ENCODE results near the gene CACNA1B. TPM values are rescaled to one million over a fixed set of nuclear protein-coding genes. Genes with fewer than 3 reads are reported as not detected.

The CACNA1B gene
- polyA plus RNA-seq, 4 donors, result 0.11 to 0.56 (median 0.28) TPM

DNA sequence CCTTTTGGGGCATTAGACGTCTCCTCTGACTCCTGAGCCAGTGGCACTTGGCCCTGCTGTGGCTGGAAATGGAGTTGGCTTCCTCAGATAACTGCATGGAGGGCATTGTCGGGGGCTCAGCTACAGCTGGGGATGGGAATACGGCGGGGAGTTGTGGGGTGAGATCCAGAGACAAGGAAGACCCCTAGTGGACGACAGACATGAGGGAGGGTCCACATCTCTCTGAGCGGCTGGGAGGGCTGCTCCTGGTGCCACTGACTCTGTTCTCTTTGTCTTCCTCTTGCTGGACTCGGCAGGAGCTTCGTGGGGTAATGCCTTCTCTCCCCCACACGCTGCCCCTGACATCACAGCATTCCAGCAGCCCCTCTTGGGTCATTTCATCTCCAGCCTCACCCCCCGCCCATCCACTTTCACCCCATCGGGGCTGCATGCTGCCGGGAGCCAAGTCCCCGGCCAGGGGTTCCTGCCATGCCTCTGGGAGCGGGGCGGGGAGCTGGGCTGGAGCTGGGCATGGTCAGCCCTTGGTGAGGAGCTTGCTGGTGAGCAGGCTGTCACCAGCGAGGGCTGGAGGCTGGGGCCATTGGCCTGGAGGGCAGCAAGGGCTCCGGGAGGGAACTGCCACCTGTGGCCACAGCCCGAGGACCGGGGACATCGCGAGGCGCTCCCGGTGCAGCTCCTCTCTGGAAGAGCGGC lies 172.3 kb downstream of the CACNA1B start:
- DNase-seq (ENCODE audit: low read depth in 4 of 4, low spot score in 2 of 4), result no peak

DNA sequence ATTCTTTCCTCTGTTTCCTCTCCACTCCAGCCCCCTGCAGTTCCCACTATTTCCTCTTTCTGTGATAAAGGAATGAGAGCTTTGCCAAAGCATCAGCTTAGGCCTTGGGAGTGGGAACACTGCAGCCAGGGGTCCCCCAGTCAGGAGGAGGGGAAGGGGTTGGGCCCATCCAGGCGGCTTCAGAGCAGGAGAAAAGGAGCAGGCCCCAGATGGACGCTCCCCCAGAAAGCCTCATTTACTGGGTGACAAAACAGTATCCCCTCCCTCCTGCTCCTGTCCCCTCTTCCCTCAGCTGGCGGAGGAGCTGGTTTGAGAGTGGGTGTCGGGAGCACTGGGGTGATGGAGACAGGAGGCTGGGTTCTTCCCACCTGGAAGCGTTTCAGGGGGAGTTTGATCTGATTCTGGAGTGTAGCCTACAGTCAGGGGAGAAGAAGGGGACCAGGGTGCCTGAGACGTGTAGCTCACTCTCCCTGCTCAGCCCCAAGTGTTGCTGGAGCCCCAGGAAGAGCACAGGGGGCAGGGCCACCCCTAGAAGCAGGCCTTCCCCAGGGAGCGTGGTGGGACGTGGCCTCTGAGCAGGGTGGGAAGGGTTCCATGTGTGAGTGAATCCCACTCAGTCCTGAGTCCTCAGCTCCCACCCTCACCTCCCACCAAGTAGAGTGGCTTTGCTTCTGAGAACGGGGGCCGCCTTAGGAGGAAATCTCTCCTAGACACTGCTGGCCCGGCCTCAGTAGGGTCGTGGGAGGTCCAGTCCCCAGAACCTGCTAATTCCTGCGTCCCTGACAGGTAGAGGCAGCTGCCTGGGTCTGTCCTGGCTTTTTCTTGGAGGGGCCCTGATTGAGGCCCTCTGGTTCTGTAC lies 173.1 kb downstream of the CACNA1B start:
- no peak for DNase-seq (ENCODE audit: low read depth in 4 of 4, low spot score in 2 of 4)

DNA sequence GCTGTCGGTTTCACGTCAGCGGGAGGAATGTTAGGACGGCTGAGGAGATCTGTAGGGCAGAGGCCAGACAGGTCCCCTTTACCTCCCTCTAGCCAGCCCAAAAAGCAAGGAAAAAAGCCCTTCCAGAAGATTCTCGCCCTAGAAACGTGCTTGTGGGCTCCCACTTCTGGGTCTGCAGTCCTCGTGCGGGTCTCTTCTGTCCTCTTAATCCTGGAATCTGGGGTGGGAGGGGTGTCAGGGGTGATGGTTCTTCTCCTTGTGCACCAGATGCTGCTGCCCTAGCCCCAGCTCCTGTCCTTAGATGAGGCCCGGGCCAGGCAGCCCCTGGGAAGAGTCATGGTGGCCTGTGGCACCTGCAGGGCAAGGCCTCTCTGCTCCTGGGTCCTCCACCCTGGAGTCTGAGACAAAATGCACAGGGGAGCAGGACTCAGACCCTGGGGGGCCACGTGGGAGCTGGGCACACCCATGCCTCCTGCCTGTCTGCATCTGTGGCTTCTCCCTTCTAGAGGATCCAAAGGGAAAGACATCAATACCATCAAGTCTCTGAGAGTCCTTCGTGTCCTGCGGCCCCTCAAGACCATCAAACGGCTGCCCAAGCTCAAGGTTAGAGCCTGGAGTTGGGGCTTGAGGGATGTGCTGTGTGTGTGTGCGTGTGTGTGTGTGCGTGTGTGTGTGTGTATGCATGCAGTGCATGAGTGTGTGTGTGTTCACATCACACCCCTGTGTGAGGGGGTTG lies 174.2 kb downstream of the CACNA1B start:
- DNase-seq (ENCODE audit: low read depth in 4 of 4, low spot score in 2 of 4), result no peak

DNA sequence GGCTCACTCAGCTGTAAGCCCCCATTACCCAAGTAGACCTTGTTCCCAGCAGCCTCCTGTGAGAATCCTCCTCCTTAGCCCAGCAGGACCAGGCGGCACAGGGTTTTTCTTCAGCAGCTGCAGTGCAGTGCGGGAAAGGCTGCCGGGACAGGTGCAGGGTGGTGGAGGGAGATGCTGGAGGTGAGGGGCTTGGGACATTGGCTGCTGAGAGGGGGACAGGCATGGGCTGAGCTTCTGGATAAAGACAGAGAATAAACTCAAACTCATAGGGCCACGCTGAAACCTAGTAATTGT lies 174.7 kb downstream of the CACNA1B start:
- no peak for DNase-seq (ENCODE audit: low read depth in 4 of 4, low spot score in 2 of 4)

DNA sequence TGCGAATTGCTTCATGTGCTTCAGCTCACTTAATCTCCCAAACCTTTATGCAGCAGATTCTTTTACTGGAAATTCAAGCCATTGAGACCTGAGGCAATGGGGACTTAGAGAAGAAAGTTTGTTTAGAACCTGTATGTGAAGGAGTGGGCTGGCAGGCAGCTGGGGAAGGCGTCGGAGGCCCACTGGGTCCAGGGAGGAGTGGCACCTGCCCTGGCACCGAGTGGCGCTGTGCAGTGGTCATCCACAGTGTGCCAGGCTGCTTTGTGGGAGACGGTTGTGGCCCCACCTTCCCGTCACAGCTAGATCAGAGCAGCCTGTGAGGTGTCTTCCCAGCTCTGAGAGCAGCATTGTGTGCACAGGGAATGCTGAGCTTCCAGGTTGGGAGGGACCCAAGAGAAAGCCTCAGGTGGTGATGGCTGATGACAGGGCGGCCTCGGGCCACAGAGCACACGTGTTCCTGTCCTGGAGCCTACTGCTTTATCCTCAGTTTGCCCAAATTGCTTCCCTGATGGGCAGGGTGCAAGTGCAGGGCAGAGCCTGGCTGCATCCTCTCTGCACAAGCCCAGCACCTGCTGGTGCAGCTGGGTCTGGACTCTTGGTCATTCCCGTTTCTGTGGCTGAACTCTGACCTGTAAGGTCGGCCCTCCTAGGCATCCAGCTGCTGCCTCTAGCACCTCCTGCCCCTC lies 175.2 kb downstream of the CACNA1B start:
- DNase-seq (ENCODE audit: low read depth in 4 of 4, low spot score in 2 of 4), result no peak

DNA sequence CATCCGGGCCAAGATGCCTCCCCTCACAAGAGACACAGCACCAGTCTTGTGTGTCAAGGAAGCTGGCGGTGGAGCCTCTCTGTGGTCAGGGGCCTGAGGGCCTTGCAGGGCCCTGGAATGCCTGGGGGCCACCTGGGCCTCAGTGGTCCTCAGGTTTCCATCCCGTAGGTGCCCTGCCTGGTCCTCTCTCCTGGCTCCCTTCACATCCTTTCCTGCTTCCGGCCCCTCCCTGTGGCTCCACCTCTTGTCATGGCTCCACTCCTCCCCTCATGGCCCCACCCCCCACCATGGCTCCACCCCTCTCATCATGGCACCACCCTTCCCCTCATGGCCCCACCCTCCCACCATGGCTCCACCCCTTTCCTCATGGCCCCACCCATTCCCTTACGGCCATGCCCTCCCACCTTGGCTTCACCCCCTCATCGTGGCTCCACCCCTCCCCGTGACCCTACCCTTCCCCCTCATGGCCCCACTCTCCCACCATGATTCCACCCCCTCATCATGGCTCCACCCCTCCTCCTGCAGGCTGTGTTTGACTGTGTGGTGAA lies 175.8 kb downstream of the CACNA1B start:
- DNase-seq (ENCODE audit: low read depth in 4 of 4, low spot score in 2 of 4), result no peak

DNA sequence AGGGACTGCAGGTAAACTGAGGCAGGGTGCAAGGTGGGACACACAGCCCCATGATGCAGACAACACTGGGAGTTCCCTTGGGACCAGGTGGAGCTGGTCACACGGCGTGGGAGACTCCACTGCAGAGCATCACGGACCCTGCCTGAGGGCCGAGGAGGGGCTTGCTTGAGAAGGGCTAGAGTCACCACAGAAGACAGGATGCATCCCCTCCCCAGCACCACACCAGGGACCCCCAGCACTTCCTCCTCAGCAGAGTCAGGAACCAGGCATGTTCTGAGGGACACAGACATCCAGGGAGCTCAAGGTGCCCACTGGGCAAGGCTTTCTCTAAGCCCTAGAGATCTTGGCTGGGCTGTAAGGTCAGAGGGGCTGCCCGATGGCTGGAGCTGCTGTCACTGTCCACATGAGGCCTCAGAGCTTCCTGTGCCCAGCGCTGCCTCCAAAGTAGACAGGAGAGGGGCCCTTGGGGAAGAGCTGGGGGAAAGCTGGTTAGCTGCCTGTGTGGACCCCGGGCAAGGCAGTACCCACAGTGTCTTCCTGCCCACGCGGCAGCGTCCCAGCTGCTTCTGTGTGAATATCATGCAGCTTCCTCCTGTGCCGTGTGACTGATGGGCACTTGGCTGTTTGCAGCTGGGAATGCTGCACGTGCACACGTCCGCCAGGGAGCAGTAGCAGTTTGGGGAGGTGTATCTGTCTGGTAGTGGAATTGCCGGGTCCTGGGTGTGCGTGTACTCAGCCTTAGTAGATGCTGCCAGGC lies 176.6 kb downstream of the CACNA1B start:
- DNase-seq (ENCODE audit: low read depth in 4 of 4, low spot score in 2 of 4), result no peak

DNA sequence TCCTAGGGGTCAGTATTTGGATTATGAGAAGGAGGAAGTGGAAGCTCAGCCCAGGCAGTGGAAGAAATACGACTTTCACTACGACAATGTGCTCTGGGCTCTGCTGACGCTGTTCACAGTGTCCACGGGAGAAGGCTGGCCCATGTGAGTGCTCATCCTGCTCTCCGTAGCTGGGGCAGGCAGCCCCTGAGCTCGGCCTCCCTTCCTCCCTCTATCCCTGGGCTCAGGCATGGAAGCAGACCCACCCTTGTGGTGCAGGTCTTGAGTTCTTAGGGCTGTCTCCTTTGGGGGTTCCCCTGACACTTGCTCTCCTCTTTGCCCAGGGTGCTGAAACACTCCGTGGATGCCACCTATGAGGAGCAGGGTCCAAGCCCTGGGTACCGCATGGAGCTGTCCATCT lies 180.1 kb downstream of the CACNA1B start:
- no peak for DNase-seq (ENCODE audit: low read depth in 4 of 4, low spot score in 2 of 4)

DNA sequence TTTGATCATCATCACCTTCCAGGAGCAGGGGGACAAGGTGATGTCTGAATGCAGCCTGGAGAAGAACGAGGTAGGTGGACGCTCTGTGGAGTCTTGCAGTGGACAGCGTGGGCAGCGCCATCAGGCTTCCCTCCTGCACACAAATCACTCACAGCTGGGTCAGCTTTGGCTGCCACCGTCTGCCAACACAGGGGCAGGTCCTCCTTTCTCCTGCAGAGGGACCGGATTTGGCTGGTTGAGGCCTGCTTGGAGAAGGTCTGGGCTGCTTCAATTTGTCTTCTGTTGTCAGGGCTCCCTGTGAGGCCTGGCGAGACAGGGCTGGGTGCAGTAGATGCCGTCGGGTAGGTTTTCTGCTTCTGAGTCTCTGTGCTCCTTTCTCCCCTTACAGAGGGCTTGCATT lies 180.6 kb downstream of the CACNA1B start:
- no peak for DNase-seq (ENCODE audit: low read depth in 4 of 4, low spot score in 2 of 4)

DNA sequence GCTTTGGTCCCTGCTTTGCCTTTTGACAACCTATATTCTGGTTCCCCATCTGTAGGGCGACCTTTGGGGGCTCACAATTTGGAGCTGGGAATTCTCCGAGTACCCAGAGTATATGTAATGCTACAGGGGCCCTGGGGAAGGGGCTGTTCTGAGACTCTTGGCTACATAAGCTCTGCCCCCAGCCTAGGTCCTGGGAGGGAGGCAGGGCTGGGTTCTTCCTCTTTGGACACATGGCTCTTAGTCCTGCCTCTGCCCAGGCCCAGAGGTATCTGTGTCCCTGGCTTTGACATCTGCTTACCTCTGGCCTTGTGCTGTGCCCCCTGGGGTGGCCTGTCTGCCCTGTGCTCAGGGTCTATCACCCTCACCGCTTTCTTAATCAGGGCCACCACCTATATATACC lies 181.6 kb downstream of the CACNA1B start:
- no peak for DNase-seq (ENCODE audit: low read depth in 4 of 4, low spot score in 2 of 4)

DNA sequence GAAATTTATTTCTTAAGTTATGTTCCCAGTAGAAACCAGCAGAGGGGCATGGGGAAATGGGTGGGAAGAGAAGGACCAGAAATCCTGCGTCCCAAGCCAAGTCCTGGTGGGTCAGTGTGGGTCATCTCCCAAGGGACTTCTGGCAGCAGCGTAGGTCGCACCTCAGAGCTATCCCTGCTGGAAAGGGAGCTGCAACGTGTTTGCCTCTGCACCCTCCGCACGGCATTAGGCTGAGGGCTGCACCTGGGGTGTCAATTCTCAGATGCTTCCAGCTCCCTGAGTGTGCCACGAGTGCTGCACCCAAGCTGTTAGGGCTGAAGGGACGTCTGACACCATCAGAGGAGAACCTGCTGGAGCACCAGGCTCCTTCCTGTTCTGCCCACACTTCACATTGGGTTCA lies 182.8 kb downstream of the CACNA1B start:
- DNase-seq (ENCODE audit: low read depth in 4 of 4, low spot score in 2 of 4), result no peak

DNA sequence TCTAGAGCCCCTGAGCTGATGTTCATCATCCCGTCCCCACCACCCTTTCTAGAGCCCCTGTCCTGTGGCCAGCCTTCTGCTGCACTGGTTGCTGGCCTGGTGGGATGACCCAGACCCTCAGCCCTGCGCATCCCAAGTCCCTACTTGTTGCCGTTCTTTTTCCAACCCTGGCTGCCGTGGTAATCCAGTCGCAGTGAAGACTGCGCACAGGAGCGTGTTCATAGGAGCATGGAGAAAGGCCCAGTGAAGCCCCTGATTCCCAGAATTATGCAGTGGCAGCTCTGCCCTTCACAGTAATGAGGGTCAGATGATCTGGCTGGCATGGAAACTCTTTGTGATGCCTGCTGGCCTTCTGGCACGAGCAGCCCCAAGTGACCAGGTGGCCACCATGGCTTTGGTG lies 183.3 kb downstream of the CACNA1B start:
- DNase-seq (ENCODE audit: low read depth in 4 of 4, low spot score in 2 of 4), result no peak

DNA sequence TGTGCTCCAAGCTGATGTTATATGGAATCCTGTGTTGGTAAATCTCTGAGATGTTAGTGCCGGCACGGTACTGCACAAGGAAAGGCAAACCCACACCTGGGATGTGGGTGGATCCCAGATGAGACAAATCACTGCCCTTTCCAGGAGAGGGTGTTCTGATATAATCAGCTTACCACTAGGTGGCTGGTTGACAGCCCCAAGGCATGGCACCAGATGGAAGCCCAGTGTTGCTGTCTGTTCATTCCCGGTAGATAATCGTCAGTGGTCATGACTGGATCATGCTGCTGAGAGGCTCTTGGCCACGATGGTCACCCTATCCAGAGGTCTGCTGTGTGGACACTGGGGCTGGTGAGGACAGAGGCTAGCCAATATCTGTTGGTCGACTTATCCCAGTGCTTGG lies 184.0 kb downstream of the CACNA1B start:
- DNase-seq (ENCODE audit: low read depth in 4 of 4, low spot score in 2 of 4), result no peak

DNA sequence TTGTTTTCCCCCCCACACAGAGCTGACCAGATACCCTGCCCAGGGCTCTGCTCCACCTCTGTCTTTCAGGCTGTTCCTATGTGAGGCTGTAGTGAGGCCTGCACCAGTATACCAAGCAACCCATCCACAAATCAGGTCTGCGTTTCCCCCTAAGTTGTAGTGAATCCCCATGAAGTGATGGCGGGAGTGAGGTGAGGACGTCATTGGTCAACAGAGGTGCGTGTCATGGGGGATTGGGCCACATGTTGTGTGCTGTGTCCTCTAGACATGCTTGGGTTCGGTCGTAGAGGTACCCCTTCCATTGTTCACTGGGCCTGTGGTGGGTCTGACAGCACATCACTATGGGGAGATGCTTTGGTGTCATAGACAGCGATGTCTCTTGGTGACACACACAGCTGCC lies 184.6 kb downstream of the CACNA1B start:
- no peak for DNase-seq (ENCODE audit: low read depth in 4 of 4, low spot score in 2 of 4)

DNA sequence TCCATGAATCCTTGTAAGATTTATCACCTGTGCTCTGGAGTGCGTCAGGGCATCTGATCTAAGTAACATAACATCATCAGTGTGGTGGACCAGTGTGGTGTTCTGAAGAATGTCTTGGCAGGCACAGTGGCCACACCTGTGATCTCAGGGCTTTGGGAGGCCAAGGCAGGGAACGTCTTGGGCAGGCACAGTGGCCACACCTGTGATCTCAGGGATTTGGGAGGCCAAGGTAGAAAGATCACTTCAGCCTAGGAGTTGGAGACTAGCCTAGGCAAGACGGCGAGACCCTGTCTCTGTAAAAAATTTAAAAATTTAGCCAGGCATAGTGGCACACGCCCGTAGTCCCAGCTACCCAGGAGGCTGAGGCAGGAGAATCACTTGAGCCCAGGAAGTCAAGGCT lies 185.5 kb downstream of the CACNA1B start:
- DNase-seq (ENCODE audit: low read depth in 4 of 4, low spot score in 2 of 4), result no peak

DNA sequence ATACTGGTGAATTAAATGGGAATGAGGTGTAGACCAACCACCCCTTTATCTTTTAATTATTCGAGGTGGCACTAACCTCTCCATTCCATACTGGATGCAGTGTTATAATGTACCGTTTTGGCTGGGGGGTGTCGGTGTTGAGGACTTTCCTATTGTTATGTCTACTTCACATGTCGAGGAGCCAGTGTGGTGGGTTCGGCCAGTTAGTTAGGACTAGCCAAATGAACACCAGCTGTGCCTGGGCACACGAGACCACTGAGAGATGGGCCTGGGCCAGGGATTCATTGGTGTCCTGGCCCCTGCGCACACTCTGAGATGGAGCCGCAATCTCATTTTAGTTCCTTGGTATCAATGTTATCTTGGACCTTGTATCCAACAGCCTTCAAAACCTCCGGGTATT lies 186.2 kb downstream of the CACNA1B start:
- DNase-seq (ENCODE audit: low read depth in 4 of 4, low spot score in 2 of 4), result no peak

DNA sequence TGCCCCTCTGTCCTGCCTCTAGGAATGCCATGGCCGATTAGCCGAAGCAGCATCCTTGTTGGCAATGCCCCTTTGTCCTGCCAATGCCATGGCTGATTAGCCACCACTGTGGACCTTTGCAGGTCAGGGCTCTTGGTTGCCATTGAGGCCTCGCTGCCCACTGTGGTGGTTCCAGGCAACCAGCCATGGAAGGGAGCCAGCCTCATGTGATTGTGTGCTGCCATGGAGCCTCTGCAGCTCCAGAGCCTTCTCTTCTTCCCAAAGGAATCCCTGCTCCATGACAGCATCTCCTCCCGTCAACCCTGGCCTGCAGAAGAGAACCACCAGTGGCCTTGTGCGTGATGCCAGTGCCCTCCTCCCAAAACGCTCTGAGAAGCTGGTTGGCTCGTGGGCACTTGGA lies 187.0 kb downstream of the CACNA1B start:
- DNase-seq (ENCODE audit: low read depth in 4 of 4, low spot score in 2 of 4), result no peak

DNA sequence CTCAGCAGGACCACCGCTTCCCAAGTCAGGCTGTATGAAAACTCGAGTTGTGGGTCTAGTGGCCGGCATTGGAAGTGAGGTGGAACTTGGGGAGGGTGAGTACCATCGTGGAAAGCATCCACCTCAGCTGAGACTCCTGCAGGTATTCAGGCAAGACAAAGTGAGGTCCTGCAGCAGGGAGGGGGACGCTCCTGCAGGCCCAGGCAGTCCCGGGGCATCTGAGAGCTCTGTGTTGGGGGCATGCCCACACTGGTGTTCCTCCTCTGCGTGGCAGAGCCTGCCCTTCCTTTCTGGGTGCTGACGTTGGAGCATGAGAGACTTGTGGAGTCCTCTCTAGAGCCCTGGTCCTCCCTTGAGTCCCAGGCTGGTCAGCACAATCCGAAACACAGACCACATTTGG lies 187.7 kb downstream of the CACNA1B start:
- DNase-seq (ENCODE audit: low read depth in 4 of 4, low spot score in 2 of 4), result no peak

DNA sequence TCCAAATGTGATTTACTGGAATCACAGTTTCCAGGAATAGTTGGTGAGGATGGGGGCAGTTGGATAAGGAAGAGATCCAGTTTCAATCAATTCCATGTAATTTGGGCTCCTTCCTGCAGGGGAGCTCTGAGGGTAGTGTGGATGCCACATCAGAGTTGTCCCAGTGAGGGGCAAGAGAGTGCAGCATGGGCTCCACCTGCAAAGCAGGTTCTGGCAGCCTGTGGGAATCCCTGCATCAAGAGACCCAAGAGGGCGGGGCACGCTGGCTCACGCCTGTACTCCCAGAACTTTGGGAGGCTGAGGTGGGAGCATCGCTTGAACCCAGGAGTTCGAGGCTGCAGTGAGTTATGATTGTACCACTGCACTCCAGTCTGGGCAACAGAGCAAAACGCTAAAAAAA lies 188.5 kb downstream of the CACNA1B start:
- no peak for DNase-seq (ENCODE audit: low read depth in 4 of 4, low spot score in 2 of 4)
